ENCODE results near the gene FAM186B. TPM values are rescaled to one million over a fixed set of nuclear protein-coding genes. Genes with fewer than 3 reads are reported as not detected.

The FAM186B gene
- total and polyA plus RNA-seq, 2 experiments from 2014 or later: 0.17 to 0.69 TPM

DNA sequence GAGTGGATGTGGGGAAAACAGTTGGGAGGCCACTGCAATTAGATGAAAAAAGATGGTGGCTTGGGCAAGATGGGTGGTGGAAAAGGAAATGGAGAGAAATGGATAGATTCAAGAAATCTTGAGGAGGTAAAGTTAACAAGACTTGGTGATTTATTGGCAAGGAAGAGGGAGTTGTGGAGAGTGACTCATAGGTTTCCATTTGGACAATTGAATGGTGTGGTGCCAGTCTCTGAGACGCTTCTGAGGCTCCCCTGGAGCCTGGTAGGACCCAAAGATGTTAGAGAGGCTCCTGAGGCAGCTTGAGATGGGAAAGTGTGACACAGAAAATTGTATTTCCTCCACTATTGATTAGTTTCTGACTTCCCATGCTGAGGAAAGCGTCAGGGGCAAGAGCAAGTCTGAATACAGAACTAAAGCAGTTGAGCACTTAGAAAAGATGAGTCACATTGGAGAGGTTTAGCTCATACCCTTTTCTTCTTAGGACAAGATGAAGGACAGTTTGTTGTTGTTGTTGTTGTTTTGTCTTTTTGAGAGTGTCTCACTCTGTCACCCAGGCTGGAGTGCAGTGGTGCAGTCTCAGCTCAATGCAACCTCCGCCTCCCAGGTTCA, 22.4 kb upstream of the FAM186B start:
- H4K20me1 ChIP-seq (ENCODE audit: insufficient read depth, poor library complexity, severe bottlenecking): no peaks in the 10 kb centered on the region
- no peak overlapping the region for H2AFZ ChIP-seq
- no peaks in the 10 kb centered on the region for H3K27me3 ChIP-seq
- no peak for DNase-seq (ENCODE audit: low spot score)
- TF ChIP-seq EZH2phosphoT487 (IDR thresholded peaks at IDR 0.05; ENCODE audit: low read depth, severe bottlenecking, unreplicated experiment) (no peak), EZH2 (IDR thresholded peaks at IDR 0.05; ENCODE audit: borderline replicate concordance) (no peak)
- TF ChIP-seq, protein P1, sequence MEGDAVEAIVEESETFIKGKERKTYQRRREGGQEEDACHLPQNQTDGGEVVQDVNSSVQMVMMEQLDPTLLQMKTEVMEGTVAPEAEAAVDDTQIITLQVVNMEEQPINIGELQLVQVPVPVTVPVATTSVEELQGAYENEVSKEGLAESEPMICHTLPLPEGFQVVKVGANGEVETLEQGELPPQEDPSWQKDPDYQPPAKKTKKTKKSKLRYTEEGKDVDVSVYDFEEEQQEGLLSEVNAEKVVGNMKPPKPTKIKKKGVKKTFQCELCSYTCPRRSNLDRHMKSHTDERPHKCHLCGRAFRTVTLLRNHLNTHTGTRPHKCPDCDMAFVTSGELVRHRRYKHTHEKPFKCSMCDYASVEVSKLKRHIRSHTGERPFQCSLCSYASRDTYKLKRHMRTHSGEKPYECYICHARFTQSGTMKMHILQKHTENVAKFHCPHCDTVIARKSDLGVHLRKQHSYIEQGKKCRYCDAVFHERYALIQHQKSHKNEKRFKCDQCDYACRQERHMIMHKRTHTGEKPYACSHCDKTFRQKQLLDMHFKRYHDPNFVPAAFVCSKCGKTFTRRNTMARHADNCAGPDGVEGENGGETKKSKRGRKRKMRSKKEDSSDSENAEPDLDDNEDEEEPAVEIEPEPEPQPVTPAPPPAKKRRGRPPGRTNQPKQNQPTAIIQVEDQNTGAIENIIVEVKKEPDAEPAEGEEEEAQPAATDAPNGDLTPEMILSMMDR (IDR thresholded peaks at IDR 0.05; ENCODE audit: poor library complexity): no peak
- H3K4me1 ChIP-seq (ENCODE audit: insufficient read depth): no peaks in the 10 kb centered on the region
- H3K4me3 ChIP-seq: no peak overlapping the region
- WGBS (ENCODE audit: low lambda C conversion rate, missing lambda C conversion rate): 93% methylated on average over 3 of the region's 3 CpGs
- no peak overlapping the region for H3K4me2 ChIP-seq
- H3K36me3 ChIP-seq (replicated peaks; ENCODE audit: insufficient read depth, low read depth): no peaks in the 10 kb centered on the region
- no peaks in the 10 kb centered on the region for H3K9me2 ChIP-seq (replicated peaks; ENCODE audit: insufficient read depth)
- H3K27ac ChIP-seq: no peak overlapping the region
- no peaks in the 10 kb centered on the region for H3K9me3 ChIP-seq (ENCODE audit: low read depth)
- no peaks in the 10 kb centered on the region for H3K79me2 ChIP-seq

DNA sequence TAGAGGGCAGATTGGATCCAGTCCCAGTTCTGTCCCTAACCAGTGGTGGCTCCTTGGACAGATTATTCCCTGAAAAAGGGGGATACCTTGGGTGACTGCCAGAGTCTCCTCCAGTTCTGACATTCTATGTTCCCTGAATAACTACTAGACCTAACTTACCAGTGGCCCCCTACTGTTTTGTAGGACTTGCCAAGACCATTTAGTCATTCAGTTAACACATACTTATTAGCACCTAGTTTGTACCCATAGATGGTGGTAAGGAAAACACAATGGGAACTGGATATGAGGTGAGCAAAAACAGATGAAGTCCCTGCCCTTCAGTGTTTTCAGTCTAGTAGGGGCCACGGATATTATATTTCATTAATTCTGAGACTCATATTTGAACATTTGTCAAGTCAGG, 21.4 kb upstream of the FAM186B start:
- Histone ChIP-seq H3K4me1 (ENCODE audit: insufficient read depth) (peaks cover 6% of the 10 kb centered on the region), H3K4me3 (no peak overlapping the region), H3K36me3 (replicated peaks; ENCODE audit: insufficient read depth, low read depth) (no peaks in the 10 kb centered on the region), H3K79me2 (no peaks in the 10 kb centered on the region), H3K9me2 (replicated peaks; ENCODE audit: insufficient read depth) (no peaks in the 10 kb centered on the region), H3K9me3 (ENCODE audit: low read depth) (no peaks in the 10 kb centered on the region), H2AFZ (no peak overlapping the region), H4K20me1 (ENCODE audit: insufficient read depth, poor library complexity, severe bottlenecking) (no peaks in the 10 kb centered on the region), H3K27me3 (no peaks in the 10 kb centered on the region), H3K4me2 (no peak overlapping the region), H3K27ac (no peak overlapping the region)
- TF ChIP-seq EZH2phosphoT487 (IDR thresholded peaks at IDR 0.05; ENCODE audit: low read depth, severe bottlenecking, unreplicated experiment): no peak
- TF ChIP-seq, protein P1 (IDR thresholded peaks at IDR 0.05; ENCODE audit: poor library complexity): no peak
- TF ChIP-seq EZH2 (IDR thresholded peaks at IDR 0.05; ENCODE audit: borderline replicate concordance): no peak
- 73% methylated on average over 1 of the region's 1 CpG for WGBS (ENCODE audit: low lambda C conversion rate, missing lambda C conversion rate)
- no peak for DNase-seq (ENCODE audit: low spot score)

DNA sequence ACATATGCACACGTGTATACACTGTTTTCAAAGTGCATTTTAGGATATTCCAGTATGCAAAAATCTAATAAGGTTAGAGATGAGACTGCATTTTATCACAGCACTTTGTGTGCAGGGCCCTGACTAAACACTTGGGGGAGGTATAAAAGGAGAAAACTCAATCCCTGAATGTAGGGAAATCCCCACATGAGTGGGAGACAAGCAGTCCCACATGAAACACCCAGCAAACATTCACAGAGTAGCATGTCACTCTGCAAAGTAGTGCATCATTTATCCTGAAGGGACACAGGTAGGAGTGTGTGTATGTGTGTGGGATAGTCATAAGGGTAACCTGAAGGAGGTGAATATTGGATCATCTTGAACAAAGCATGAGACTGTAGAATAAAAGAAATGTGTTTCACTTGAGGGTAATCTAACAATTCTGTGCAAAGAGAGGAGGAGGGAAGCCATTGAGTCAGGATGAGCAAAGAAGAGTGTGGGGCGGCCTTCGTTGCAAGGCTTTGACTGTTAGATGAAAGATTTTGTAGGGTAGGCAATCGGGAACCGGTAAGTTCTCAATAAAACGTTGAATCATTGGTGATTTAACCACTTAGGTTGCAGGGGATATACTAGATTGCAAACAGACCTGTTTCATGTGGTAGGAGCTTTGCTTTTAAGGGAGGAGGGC, 20.9 kb upstream of the FAM186B start:
- no peaks in the 10 kb centered on the region for H4K20me1 ChIP-seq (ENCODE audit: insufficient read depth, poor library complexity, severe bottlenecking)
- H3K4me3 ChIP-seq: no peak overlapping the region
- no peak for DNase-seq (ENCODE audit: low spot score)
- H3K36me3 ChIP-seq (replicated peaks; ENCODE audit: insufficient read depth, low read depth): no peaks in the 10 kb centered on the region
- no peak overlapping the region for H3K4me2 ChIP-seq
- H3K79me2 ChIP-seq: no peaks in the 10 kb centered on the region
- no peak overlapping the region for H2AFZ ChIP-seq
- no peaks in the 10 kb centered on the region for H3K9me2 ChIP-seq (replicated peaks; ENCODE audit: insufficient read depth)
- H3K27me3 ChIP-seq: no peaks in the 10 kb centered on the region
- H3K9me3 ChIP-seq (ENCODE audit: low read depth): no peaks in the 10 kb centered on the region
- H3K4me1 ChIP-seq (ENCODE audit: insufficient read depth): peaks cover 10% of the 10 kb centered on the region
- TF ChIP-seq EZH2 (IDR thresholded peaks at IDR 0.05; ENCODE audit: borderline replicate concordance) (no peak), EZH2phosphoT487 (IDR thresholded peaks at IDR 0.05; ENCODE audit: low read depth, severe bottlenecking, unreplicated experiment) (no peak)
- TF ChIP-seq, protein P1 (IDR thresholded peaks at IDR 0.05; ENCODE audit: poor library complexity): no peak
- WGBS (ENCODE audit: low lambda C conversion rate, missing lambda C conversion rate): 87% methylated on average over 6 of the region's 6 CpGs
- no peak overlapping the region for H3K27ac ChIP-seq

Measured in hepatocyte (in vitro differentiated cells).